Measurements from ENCODE around the gene JMJD7.

Gene JMJD7

GRCh38 chr15:41848631-41849030, 20.7 kb downstream of the JMJD7 start:
- no peak for DNase-seq

DNA sequence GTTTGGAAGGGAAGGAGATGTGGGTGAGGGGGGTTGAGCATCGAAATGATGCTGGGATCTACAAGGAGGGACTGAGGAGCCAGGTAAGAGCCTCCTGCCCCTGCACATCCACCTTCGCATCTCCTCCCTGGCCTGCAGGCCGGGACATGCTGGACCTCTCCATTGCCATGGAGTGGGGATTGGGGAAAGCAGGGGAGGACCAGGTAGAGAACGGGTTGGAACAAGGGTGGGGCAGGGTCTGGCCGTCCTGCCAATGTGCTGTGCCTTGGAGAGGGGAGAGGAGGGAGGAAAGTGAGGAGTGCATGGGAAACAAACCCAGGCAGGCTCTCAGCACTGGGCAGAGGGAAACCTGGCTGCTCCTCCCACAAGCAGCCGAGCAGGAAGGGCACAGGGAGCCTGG, 21.3 kb downstream of the JMJD7 start:
- DNase-seq: no peak

DNA sequence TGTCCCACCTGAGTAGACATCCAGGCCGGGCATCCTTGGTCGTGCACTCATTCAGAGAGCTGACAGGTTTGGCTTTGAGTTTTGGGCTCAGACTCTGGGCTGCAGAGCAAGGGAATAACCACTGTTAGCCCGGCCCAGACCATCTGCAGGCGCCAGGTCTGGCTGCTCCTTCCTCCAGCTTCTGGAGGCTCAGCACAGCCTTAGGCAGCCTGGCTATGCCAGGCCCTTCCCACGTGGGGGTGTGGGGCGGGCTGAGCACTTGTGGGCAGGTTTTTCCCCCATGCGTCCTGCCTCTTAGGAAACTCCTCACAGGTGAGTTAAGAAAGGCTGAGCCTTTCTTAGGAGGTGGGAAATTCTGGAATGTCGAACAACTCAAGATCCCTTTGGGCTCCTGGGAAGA, 22.0 kb downstream of the JMJD7 start:
- DNase-seq: no peak

- no peak for DNase-seq
Measured at GRCh38 chr15:41850482-41851166, 22.7 kb downstream of the JMJD7 start.

- DNase-seq: no peak
Measured at GRCh38 chr15:41851167-41851523, 23.3 kb downstream of the JMJD7 start.

DNA sequence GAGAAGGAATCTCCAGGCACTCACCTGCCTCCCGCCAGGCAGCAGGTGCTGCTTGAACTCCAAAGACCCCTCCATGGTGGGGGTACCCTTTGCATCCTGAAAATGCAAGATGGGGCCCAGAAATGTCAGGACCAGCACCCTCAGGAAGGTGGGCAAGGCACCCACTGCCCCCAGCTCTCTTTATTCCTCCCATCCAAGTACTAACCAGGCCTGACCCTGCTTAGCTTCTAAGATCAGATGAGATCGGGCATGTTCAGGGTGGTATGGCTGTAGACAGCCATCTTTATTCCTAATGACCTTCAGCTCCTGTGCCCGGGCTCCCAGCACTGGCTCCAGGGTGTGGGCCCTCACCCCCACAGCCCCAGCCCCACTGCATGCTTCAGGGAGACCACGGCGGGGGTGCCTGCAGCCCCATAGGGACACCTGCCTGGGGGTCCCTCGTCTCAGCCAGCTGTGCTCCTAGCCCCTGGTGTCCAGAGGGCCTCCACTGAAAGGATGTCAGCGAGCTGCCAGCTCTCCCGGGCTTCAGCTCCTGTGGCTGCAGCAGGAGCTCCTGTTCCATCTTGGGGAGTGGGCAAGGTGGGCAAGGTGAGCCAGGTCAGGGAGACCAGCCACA, 24.0 kb downstream of the JMJD7 start:
- DNase-seq: peak in 1 of 2 donors; percentile 6

GRCh38 chr15:41852736-41853590, 25.1 kb downstream of the JMJD7 start:
- no peak for DNase-seq

- DNase-seq: no peak
Measured at GRCh38 chr15:41853831-41854230, 25.9 kb downstream of the JMJD7 start.

- DNase-seq: no peak
Measured at GRCh38 chr15:41854443-41854842, 26.6 kb downstream of the JMJD7 start.

DNA sequence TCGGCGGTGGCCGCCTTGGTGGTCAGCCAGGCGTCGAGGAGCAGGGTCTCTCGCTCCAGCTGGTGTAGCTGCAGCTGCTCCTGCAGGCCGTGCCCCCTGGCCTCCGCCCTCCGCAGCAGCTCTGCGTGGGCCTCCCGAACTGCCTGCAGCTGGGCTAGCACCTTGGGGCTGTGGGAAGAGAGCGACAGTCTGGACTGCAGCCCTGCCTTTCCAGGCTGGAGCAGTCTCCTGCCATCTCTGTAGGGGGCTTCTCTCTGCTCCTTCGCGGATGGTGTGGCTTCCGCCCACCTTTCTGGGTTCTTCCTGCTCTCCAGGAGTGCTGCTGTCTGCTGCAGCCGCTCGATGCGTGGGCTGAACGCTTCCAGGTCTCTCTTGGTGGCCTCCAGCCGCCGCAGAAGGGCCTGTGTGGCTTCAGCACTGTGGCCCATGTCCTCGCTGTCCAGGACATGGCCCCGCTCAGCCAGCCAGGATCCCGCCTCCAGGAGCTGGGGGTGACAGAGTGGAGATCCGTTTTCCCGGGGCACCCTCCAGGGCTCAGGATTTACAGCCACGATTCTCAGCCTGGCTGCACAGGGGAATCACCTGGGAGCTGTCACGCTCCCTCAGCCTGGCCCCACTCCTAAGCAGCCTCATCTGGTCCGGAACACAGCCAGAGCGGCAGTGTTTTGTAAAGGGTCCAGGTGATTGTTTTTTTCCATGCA, 27.5 kb downstream of the JMJD7 start:
- DNase-seq: no peak

GRCh38 chr15:41856262-41856661, 28.4 kb downstream of the JMJD7 start:
- DNase-seq: no peak

- DNase-seq: no peak
Measured at GRCh38 chr15:41856716-41857115, 28.8 kb downstream of the JMJD7 start.

- no peak for DNase-seq
Measured at GRCh38 chr15:41857316-41857715, 29.4 kb downstream of the JMJD7 start.

- no peak for DNase-seq
Measured at GRCh38 chr15:41858756-41859155, 30.9 kb downstream of the JMJD7 start.

DNA sequence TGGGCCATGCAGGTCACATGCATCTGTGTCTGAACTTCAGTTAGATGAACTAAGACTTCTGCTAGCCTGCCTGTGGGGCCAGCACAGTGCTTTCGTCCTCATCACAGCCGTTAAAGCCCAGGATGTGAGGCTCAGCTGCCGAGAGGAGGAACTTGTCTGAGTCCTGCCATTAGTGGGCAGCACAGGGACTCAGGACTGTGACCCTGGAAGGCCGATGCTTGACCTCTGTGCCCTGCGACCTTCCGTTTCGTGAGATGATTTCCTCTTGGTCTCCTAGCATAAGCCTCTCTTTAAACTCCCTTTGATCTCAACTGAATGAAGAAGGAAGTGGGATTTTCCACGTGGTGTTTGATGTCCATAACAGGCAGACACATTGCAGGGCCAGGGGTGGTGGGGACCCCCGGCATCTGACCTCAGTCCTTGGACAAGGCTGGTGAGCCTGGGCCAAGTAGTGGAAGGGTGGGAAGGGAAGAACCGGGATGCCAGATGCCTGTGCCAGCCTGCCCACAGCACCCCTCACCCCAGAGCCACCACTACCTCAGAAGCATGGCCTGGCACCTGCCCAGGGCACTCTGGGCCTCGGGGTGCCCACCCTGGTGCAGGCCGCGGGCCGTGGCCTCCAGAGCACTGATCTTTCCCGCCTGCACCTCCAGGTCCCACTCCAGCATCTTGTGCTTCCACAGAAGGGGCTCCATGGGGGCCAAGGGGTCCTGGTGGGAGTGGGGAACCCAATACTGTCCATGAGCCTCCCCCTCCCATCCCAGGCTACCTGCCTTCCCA, 32.3 kb downstream of the JMJD7 start:
- peak in 1 of 2 donors; percentile 25 for DNase-seq

- DNase-seq: no peak
Measured at GRCh38 chr15:41861736-41862356, 34.0 kb downstream of the JMJD7 start.

GRCh38 chr15:41862515-41863116, 34.7 kb downstream of the JMJD7 start:
- DNase-seq: no peak

- DNase-seq: no peak
Measured at GRCh38 chr15:41865490-41866055, 37.7 kb downstream of the JMJD7 start.

DNA sequence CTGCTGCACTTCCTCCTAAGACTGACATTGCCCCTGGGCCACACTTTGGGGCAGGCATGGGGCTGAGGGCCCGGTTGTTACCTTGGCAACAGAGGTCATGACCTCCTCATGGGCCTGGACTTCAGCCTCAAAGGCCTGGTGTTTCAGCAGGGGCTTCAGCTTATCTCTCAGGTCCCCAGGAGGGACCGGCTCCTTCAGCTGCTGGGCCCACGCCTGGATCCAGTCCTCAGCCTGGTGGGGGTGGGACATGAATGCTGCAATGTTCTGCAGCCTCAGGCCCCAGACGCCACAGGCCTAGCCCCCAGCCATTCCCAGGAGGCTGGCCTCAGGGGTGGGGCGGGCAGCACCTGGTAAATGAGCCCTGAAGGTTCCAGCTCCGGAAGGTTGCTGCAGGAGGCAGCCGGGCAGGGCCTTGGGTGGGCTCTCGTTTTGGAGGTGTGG, 38.4 kb downstream of the JMJD7 start:
- DNase-seq: no peak

- DNase-seq: no peak
Measured at GRCh38 chr15:41866872-41867579, 39.1 kb downstream of the JMJD7 start.

DNA sequence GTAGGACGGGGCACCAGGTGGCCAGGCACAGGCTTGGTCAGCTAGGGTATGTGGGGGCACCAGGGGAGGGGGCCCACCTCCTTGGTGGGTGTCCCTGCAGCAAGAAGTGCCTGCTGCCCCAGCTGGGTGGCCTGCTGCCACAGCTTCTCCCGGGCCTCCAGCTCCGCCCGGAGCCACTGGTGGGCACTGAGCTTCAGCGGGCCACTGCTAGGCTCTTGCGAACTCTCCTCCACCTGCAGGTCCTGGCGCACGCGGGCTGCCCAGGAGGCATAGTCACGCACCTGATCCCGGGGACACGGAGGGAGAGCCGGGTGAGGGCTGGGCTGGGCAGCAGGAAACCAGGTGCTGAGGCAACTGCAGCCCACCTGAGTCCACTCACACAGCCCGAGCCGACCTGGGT, 40.4 kb downstream of the JMJD7 start:
- DNase-seq: no peak

Data from CD4-positive, alpha-beta T cell treated with Interleukin-4 for 1 hour (primary cell).